Neural crest cell (in vitro differentiated cells): ENCODE measurements around the gene ADGRL2. TPM values are rescaled to one million over a fixed set of nuclear protein-coding genes. Genes with fewer than 3 reads are reported as not detected.

Experiments used
- DNase-seq: peaks from one replicate; pipeline ENCODE4 v3.0.0; 2021; ENCODE audit warnings: low read depth, mixed read lengths, low spot score
- H3K27ac Mint-ChIP-seq: one replicate; pipeline ENCODE4 v1.8.0; 2021; ENCODE audit warnings: mild to moderate bottlenecking, mixed read lengths; ENCODE audit not compliant: unreplicated experiment
- H3K27me3 Mint-ChIP-seq: 2 replicates; pipeline ENCODE4 v1.8.0; 2021; ENCODE audit warnings: low read depth, mild to moderate bottlenecking, mixed read lengths
- H3K36me3 Mint-ChIP-seq: 2 replicates; pipeline ENCODE4 v1.8.0; 2021; ENCODE audit warnings: low read depth, mild to moderate bottlenecking, mixed read lengths
- H3K4me1 Mint-ChIP-seq: 2 replicates; pipeline ENCODE4 v1.8.0; 2021; ENCODE audit warnings: mixed read lengths
- H3K4me3 Mint-ChIP-seq: one replicate; pipeline ENCODE4 v1.8.0; 2021; ENCODE audit warnings: mild to moderate bottlenecking, mixed read lengths
- H3K9me3 Mint-ChIP-seq: 2 replicates; pipeline ENCODE4 v1.8.0; 2021; ENCODE audit warnings: mixed read lengths
- total RNA-seq: library from RNA; stranded (reverse); gene quantifications from 2 replicates; pipeline ENCODE4 v1.2.1, GENCODE V29; 2021
- TF ChIP-seq, protein P1 (sequence below): fragments of 200-600 bp; sonication (generic); conservative IDR thresholded peaks from 2 replicates; pipeline ENCODE4 v1.5.0; 2021; ENCODE audit warnings: antibody characterized with exemption, mild to moderate bottlenecking

ADGRL2 gene
- total RNA-seq, 1 donor from 2014 or later: 170 TPM

DNA sequence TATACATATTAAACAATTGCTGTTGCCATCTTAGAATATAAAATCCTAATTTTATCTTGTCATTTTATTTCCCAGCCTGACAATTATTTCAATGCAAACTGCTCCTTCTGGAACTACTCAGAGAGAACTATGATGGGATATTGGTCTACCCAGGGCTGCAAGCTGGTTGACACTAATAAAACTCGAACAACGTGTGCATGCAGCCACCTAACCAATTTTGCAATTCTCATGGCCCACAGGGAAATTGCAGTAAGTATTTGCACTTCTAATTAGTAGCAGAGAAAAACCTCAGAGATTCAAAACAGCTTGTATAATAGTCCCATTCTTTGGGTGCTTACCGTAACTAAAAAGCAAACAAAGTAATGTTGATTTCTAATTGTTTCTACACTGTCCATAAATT is 167.2 kb downstream of the ADGRL2 start:
- H3K27me3 Mint-ChIP-seq: no peaks in the 10 kb centered on the region
- H3K4me3 Mint-ChIP-seq: no peak overlapping the region
- peaks cover 28% of the 10 kb centered on the region for H3K4me1 Mint-ChIP-seq
- H3K9me3 Mint-ChIP-seq: no peaks in the 10 kb centered on the region
- TF ChIP-seq, protein P1, sequence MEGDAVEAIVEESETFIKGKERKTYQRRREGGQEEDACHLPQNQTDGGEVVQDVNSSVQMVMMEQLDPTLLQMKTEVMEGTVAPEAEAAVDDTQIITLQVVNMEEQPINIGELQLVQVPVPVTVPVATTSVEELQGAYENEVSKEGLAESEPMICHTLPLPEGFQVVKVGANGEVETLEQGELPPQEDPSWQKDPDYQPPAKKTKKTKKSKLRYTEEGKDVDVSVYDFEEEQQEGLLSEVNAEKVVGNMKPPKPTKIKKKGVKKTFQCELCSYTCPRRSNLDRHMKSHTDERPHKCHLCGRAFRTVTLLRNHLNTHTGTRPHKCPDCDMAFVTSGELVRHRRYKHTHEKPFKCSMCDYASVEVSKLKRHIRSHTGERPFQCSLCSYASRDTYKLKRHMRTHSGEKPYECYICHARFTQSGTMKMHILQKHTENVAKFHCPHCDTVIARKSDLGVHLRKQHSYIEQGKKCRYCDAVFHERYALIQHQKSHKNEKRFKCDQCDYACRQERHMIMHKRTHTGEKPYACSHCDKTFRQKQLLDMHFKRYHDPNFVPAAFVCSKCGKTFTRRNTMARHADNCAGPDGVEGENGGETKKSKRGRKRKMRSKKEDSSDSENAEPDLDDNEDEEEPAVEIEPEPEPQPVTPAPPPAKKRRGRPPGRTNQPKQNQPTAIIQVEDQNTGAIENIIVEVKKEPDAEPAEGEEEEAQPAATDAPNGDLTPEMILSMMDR: no peak
- H3K36me3 Mint-ChIP-seq: peaks cover 27% of the 10 kb centered on the region
- no peak for DNase-seq
- no peak overlapping the region for H3K27ac Mint-ChIP-seq

DNA sequence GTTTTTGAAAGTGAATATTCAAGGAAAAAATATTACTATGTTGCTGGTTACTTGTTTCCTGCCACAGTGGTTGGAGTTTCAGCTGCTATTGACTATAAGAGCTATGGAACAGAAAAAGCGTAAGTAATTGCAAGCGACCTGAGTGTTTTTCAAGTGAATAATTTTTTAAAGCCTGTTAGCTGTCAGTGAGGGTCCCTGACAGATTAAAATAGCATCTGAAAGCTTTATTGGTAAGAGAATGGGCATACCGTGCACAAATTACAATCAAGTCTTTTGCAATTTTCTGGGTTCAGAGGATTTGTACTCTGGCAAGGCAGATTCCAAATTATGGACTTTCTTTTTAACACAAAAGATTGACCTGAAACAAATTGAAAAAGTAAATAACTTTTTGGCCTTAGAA is 169.7 kb downstream of the ADGRL2 start:
- TF ChIP-seq, protein P1: no peak
- Mint-ChIP-seq H3K36me3 (peaks cover 28% of the 10 kb centered on the region), H3K4me3 (no peak overlapping the region), H3K9me3 (no peaks in the 10 kb centered on the region), H3K27ac (peak overlapping the region; percentile 72), H3K27me3 (no peaks in the 10 kb centered on the region), H3K4me1 (peaks cover 24% of the 10 kb centered on the region)
- DNase-seq: no peak

DNA sequence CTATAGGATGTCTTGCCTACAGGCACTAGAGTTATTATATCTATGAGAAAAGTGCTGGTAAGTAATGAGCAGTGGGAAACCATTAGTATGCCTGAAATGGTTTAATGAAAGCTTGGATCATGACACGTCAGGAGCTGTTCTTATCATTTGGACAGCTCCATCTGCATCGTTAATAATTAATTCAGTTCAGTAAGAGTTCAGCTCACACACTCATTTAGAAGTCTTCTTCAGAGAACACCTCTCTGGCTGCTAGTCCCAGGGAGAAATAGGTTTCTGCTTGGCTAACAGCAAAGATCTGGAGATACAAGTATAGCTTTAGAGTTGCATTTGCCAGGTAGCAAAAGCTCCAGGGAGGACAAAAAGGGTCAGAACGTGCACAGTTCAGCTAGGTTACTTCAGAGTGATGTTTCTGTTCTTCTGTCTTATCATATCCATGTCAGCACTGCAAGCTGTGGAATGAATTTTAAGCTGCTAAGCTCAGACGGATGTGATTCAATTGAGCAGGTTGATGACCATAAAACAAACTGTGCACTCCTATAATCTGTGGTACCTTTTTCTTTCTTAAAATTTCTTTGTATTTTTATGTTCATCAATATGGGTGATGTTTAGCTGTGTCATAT is 173.6 kb downstream of the ADGRL2 start:
- H3K4me1 Mint-ChIP-seq: peaks cover 25% of the 10 kb centered on the region
- no peaks in the 10 kb centered on the region for H3K9me3 Mint-ChIP-seq
- TF ChIP-seq, protein P1: no peak
- no peak for DNase-seq
- peak overlapping the region; percentile 29 for H3K4me3 Mint-ChIP-seq
- H3K27me3 Mint-ChIP-seq: no peaks in the 10 kb centered on the region
- no peak overlapping the region for H3K27ac Mint-ChIP-seq
- peaks cover 11% of the 10 kb centered on the region for H3K36me3 Mint-ChIP-seq

DNA sequence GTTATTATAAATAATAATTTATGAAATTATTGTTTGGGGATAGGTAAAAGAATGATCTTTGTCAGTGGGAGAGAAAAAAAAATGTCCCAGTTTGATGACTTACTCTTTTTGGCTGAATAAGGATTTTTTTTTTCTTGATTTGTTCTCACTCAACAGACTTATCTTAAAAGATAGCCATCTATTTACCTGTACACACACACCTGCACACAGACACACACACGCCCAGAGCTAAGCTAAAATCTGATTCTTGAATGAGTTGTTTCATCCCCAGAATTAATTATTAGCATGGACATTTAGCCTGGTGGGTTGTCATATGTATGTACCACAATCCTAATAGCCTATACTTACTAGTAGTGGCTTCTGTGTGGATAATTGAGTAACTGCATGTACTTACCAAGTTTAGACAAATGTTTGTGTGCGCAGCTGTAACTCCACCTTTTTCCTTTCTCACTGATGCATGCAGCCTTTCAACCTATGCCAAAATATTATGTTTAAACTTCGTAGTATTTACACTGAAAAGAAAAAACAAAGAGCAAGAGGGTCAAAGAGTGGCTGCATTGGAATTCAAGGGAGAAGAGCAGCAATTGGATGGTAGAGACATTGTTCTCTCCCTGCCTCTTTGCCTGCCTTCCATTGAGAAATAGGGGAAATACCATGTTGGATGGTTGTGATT is 174.3 kb downstream of the ADGRL2 start:
- H3K4me1 Mint-ChIP-seq: peaks cover 24% of the 10 kb centered on the region
- TF ChIP-seq, protein P1: no peak
- no peaks in the 10 kb centered on the region for H3K9me3 Mint-ChIP-seq
- DNase-seq: no peak
- no peak overlapping the region for H3K27ac Mint-ChIP-seq
- no peaks in the 10 kb centered on the region for H3K27me3 Mint-ChIP-seq
- no peak overlapping the region for H3K4me3 Mint-ChIP-seq
- peaks cover 11% of the 10 kb centered on the region for H3K36me3 Mint-ChIP-seq

DNA sequence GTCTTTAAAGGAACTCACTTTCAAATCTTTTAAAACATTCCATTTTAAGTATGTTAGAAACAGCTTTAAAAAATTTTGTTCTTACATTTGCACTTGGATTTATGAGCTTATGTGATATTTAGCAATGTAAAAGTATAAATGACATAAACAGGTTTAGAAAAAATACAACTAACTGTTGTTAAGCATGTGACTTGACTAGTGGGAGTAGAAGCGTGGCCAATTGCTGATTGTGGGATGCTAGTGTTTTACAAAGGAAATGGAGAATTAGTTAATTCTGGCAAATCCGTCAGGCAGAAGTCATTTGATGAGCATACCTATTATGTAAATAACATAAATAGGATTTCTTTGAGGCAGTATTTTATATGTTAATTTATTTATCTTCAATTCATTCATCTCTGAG is 175.8 kb downstream of the ADGRL2 start:
- no peaks in the 10 kb centered on the region for H3K9me3 Mint-ChIP-seq
- no peak overlapping the region for H3K4me3 Mint-ChIP-seq
- TF ChIP-seq, protein P1: no peak
- peaks cover 8% of the 10 kb centered on the region for H3K36me3 Mint-ChIP-seq
- no peak for DNase-seq
- H3K27me3 Mint-ChIP-seq: no peaks in the 10 kb centered on the region
- peaks cover 21% of the 10 kb centered on the region for H3K4me1 Mint-ChIP-seq
- no peak overlapping the region for H3K27ac Mint-ChIP-seq
